Stimulated activated CD8-positive, alpha-beta memory T cell treated with anti-CD3 and anti-CD28 coated beads, Interleukin-7, amount 100 ng/mL, for 1 hour (primary cell): ENCODE results near the gene CCNE1.
"Not testable (repeated sequence)": the region's sequence is repeated elsewhere in the genome, so short reads cannot be mapped to it uniquely, and the experiment has no call there.

Experiments
- DNase-seq, 2 donors: peaks; one replicate each; pipeline ENCODE4 v3.0.0-alpha.2; 2020; ENCODE audit warnings: low read depth in 2 of 2

CCNE1 gene

DNA sequence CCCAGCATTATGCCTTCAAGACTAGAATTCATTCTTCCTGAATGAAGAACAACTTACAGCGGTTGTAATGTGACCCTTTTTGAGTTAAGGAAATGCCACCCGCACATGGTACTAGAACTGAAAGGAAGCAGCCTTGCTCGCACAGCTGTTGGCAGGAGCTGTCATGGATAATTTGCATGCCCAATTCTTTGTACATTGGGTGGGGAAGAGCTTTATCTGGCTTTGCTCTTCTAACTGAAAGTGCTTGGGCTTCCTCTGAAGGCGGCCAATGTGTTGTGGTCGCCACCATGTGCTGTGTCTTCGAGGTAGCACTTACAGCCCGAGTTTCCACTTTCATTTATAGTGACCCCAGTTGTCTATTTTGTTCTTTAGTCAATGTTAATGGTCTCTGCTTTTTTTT, 3.4 kb downstream of the CCNE1 start:
- no peak for DNase-seq

DNA sequence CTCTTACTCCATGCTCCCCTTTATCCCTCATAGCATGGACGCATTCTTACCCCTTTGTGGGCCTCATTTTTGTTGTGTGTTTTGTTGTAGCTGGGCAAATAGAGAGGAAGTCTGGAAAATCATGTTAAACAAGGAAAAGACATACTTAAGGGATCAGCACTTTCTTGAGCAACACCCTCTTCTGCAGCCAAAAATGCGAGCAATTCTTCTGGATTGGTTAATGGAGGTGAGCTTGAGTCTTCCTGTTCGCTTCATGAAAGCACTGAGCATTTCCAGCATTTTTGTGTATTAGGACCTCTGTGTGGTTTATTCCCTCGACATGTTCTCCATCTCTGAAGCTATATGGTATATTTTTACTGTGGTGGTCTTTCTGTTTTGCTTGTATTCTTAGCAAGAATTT, 5.5 kb downstream of the CCNE1 start:
- DNase-seq, result no peak

DNA sequence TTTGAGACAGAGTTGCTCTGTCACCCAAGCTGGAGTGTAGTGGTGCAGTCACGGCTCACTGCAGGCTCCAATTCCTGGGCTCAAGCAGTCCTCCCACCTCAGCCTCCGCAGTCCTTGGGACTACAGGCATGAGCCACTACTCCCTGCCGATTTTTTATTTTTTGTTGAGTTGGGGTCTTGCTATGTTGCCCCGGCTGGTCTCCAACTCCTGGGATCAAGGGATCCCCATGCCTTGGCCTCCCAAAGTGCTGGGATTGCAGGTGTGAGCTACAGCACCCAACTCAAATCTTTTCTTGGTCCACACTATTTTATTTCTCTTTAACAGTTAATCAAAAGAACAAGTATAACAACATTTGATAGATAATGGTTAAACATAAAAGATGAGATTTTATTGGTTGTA, 7.5 kb downstream of the CCNE1 start:
- DNase-seq, result no peak

DNA sequence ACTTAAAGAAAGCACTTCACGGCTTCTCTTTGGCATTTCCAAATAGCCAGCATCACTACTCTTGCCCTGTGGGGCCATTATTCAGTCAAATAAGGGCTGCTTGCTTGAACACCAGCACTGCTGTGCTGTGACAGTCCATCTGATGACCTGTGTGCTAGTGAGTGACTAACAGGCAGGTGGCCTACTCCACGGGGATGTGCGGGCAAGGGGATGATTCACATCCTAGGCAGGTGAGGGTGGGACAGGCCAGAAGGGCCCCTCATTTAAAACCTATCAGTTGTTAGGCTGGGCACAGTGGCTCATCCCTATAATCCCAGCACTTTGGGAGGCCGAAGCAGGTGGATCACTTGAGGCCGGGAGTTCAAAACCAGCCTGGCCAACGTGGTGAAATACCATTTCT, 8.2 kb downstream of the CCNE1 start:
- DNase-seq, result no peak

DNA sequence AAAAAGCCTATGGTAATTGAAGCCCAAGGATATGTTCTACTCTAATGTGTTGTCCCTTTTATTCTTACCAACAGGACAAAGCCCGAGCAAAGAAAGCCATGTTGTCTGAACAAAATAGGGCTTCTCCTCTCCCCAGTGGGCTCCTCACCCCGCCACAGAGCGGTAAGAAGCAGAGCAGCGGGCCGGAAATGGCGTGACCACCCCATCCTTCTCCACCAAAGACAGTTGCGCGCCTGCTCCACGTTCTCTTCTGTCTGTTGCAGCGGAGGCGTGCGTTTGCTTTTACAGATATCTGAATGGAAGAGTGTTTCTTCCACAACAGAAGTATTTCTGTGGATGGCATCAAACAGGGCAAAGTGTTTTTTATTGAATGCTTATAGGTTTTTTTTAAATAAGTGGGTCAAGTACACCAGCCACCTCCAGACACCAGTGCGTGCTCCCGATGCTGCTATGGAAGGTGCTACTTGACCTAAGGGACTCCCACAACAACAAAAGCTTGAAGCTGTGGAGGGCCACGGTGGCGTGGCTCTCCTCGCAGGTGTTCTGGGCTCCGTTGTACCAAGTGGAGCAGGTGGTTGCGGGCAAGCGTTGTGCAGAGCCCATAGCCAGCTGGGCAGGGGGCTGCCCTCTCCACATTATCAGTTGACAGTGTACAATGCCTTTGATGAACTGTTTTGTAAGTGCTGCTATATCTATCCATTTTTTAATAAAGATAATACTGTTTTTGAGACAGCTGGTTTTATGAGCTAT, 12.0 kb downstream of the CCNE1 start:
- DNase-seq, result no peak

DNA sequence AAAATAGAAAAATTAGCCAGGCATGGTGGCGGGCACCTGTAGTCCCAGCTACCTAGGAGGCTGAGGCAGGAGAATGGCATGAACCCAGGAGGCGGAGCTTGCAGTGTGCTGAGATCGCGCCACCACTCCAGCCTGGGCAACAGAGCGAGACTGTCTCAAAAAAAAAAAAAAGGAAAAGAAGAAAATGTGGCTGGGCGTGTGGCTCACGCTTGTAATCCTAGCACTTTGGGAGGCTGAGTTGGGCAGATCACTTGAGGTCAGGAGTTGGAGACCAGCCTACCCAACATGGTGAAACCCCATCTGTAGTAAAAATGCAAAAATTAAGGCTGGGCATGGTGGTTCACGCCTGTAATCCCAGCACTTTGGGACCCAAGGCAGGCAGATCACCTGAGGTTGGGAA, 13.5 kb downstream of the CCNE1 start:
- DNase-seq, result not testable (repeated sequence)

DNA sequence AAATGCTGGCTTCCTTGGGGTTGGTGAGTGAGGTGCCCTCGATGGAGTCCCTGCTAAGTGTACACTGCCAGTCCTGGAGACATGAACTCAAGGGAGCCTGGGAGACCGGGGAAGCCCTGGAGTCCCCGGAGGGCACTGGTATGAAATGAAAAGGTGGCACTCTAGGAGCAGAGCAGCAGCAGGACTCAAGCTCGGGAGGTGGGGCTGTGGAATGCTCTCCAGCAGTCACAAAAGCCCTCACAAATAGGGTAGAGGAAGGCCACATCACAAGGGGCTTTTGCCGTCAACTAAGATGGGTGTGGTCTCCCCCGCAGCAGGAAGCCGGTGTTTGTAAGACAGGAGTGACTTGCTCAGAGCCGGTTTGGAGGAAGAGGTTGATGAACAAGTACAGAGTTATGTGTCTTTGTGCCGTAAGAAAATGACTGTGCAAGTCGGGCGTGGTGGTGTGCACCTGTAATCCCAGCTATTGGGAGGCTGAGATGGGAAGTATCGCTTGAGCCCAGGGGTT, 19.3 kb downstream of the CCNE1 start:
- no peak for DNase-seq

DNA sequence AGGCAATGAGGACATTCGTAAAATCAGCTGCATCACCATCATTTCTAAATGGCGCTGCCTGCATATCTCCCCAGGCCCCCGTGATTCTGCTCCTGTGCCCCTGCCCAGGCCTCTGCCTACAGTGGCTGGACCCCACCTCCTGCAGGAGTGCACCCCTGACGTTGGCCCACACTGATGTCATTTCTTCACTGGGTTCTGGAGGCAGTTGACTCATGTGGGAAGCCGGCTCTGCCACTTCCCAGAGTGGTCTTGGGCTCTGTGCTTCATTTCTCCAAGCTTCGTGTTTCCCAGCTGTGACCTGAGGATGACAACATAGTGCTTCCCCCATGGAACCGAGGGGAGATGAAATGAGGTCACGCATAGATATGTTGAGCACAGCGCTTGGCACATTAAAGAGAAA, 19.9 kb downstream of the CCNE1 start:
- DNase-seq, result no peak

DNA sequence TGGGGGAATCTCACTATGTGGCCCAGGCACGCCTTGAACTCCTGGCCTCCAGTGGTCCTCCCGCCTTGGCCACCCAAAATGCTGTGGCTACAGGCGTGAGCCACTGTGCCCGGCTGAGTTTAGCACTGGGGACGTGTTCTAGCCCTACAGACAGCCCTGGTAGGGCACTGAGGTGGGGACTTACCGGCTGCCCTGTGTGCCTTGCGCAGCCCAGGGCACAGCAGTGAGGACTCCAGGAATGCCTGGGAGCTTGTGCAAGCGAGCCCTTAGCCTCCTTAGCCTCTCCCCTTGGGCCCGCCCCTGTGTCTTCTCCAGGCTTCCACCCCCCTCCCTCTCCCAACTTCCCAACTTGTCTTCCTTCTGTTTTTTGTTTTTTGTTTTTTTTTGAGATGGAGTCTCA, 21.0 kb downstream of the CCNE1 start:
- no peak for DNase-seq

DNA sequence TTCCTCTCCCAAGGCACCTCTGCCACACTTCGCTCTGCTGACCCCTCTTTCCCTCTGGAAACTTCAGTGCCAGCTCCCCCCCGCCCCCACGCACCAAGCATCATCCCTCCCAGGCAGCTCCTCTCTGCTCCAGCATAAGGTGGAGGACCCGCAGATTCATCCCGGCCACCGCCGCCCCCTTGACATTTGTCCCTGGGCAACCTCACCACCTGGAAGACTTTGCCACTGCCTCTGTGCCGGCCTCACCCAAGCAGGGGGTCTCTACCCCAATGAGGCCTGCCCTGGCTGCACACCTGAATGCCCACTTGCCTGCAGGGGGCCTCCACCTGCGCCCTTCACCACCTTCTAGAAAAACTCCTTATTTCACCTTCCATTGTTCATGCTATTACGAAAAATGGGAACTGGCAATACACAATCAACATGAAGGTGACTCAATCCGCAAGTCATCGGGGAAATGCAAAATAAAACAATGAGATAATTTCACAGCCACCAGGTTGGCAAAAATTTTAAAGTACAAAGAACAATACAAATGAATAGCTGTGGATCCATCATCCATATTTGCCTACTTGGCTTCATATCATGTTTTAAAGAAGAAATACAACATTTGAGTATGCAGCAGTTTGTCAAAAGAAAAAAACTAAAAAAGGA, 21.9 kb downstream of the CCNE1 start:
- no peak for DNase-seq

DNA sequence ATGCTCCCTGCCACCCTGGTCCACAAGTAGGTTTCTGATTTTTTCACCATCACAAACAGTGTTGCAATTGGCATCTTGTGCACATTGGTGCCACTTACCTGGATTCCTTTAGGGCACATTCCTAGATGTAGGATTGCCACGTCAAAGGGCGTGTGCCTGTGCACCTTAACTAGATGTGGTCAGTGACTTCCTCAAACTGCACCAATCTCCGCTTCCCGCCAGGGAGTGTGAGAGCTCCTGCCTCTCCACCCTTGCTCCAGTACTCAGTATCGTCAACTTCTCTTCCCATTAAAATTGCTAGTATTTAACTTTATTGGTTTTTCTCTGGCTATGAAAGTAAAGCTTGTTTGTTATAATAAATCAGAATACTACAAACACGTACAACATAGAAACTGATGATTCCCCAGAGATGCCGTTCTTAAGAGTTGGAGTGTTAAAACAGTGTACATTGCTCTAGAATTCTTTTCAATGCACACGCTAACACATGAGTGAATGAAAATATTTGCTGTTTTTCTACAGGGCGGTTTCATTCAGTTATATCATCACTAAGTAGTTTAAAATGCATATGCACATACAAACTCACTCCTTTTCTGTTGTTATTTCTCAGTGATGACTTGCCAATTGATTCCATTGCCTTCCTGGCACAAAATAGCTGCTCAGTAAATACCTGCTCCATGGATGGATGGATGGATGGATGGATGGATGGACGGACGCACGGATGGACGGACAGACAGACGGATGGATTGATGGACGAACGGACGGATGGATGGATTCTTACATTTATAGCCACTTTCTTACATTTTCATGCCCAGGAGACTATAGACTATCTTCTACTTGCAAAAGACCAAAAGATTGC, 23.4 kb downstream of the CCNE1 start:
- DNase-seq, result no peak

DNA sequence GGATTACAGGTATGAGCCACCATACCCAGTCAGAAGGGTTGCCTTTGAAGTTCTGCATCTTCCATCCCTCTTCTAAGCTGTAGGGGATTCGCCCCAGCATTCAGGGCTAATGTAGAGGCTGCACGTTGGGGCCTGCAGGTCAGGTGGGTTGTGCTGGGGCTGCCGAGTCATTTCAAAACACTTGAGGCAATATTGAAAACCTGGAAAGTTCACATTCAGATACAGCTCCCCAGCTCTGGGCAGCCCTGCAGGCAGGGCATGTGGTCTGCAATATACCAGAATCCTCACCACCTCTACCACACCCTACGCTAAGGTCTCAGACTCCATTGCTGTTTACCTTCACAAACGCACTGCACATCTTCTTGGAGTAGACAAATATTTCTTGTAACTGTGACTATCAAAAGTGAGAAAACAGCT, 24.6 kb downstream of the CCNE1 start:
- no peak for DNase-seq

DNA sequence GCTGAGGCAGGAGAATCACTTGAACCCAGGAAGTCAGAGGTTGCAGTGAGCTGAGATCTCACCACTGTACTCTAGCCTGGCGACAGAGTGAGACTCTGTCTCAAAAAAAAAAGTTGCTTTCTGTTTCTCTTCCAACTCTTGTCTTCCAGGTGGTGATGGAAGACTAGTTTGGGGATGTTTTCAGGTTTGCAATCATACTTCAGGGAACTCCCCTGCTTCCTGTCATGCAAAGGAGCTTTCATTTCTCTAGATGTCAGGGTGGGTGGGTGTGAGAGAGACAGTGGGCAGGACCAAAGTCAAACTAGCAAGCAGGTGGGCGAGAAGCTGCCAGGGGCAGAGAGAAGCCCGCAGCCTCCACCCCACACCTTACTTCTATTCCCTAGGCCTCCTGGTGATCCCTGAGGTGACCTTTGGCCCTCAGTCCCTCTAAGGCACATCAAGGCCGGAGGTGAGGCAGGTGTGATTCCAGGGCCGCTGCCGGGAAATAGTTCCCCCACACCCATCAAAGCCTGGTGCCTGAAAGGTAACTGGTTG, 25.7 kb downstream of the CCNE1 start:
- no peak for DNase-seq

DNA sequence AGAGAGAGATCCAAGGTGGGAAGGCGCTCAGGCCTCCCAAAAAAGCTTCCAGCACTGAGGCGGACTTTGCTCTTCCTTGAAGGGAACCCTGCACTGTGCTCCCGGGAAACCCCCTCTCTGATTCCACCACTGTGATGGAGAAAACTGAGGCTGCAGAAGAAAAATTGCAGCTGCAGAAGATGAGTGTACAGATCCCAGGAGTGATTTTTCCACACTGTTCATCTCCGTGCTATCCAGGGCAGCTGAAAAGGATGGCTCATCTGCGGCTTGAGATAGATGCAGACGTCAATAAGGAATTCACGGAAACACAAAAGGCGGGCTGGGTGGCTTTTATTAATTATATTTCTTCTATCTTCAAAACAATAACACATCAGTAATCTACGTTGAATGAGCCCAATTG, 26.2 kb downstream of the CCNE1 start:
- no peak for DNase-seq

DNA sequence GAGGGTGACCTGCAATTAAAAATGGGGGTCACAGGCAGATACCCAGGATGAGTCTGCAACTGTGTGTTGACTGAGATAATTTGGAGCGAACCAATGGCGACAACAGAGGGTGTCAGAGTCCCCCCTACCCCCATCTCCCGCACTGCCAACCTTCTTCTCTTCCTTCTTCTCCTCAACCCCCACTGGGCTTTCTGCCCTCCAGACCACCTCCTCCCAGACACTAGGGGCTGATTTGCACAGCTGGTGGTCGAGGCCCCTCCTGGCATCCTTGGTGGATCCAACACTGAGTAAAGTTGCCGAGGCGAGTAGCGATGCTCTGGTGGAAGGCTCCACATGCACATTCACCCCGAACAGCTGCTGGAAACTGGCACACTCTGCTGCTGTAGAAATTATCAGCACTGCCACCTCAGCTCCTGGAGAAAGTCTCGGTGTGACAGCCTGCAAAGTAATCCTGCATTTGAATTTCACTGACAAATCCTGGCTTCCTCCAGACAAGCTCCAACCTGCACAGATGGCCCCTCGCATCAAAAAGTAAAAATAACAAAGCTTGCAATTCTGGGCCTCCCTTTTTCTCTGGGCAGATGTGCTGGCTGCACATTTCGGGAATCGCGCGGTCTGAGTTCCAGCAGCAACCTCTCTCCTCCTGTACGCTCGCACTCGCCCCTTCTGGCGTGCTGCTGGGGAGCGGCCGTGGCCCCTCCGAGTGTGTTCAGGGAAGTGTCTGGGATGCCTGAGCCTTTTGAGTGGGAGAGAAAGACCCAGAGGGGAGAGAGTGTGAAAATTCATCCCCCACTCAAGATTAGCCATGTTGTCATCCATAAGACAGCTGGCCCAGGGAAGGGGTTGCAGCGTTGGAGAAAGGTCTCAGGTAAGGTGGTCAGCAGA, 28.5 kb downstream of the CCNE1 start:
- DNase-seq, result no peak

DNA sequence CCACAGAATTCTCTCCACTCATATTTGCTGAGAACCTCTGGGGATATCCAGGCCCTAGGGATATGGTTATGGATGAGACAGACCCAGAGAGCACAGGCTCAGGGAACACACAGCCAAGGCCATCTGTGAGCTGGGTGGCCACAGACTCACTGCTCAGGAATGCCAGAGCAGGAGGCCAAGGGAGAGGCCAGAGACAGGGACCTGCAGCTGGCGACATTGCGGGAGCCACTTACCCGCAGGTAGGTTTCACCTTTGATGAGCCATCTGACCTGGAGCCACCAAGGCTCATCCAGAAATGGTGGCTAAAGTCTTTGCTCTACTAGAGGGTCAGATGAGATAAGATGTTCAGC, 29.4 kb downstream of the CCNE1 start:
- no peak for DNase-seq

DNA sequence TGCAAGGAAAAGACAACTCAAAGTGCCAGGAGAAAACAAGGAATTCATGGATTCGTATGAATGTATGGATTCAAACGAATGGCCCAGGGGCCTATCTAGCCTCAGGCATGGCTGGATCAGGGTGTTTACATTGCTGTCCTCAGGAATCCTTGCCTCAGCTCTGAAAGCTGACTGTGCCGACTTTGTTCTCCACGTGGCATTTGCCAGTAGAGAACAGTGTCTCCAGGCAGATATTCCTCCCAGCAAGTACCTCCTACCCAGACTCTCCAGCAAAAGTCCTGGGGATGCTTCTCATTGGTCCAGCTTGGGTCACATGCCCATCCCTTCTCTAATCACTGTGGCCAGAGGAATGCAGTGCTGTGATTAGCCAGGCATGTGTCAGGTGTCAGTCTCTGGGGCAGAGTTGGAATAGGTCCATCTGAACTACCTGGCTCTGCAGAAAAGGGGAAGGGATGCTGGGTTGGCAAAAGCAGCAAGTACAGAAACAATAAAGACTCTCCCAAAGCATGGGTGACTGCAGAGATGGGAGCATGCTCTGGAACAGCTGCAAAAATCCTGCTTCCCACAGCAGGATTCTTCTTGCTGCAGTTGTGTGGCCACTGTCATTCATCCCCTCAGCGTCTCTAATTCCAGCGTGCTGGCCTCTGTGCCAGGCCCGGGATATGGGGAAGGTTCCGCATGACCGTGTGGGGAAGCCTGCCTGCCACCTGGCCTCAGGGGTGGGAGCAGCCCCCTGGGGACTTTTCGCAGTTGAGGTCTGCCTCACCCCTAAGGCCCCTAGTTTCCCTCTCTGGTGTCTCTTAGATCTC, 30.0 kb downstream of the CCNE1 start:
- DNase-seq, result no peak

DNA sequence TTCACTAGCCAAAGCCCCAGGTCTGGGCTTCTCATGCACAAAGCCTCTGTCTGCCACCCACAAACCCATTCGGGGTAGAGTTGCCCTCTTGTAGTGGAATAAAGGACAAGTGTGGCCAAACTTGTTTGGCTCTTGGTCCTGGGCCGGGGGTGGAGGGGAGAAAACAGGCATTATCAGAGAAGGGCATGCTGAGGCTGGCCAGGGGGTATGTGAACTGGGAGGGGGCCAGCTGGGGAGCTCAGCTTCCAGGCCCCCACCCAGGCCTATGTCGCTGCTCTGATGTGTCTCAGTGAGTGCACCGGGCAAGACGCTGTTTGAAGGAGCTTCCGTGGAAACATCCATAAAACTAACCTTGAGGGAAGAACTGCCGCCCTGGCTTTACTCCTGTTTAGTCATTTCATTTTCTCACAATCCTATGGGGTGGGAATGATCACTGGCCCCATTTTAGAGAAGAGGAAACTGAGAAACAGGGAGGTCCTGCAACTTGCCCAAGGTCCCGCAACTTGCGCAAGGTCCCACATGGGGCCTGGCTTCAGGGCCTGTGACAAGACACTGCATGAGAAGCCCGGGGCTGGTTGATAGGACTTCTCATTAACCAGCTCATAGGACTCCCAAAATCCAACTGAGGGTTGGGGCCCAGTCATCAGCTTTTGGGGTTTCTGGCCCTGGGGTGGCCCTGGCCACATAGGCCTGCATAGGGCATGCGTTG, 30.8 kb downstream of the CCNE1 start:
- no peak for DNase-seq

DNA sequence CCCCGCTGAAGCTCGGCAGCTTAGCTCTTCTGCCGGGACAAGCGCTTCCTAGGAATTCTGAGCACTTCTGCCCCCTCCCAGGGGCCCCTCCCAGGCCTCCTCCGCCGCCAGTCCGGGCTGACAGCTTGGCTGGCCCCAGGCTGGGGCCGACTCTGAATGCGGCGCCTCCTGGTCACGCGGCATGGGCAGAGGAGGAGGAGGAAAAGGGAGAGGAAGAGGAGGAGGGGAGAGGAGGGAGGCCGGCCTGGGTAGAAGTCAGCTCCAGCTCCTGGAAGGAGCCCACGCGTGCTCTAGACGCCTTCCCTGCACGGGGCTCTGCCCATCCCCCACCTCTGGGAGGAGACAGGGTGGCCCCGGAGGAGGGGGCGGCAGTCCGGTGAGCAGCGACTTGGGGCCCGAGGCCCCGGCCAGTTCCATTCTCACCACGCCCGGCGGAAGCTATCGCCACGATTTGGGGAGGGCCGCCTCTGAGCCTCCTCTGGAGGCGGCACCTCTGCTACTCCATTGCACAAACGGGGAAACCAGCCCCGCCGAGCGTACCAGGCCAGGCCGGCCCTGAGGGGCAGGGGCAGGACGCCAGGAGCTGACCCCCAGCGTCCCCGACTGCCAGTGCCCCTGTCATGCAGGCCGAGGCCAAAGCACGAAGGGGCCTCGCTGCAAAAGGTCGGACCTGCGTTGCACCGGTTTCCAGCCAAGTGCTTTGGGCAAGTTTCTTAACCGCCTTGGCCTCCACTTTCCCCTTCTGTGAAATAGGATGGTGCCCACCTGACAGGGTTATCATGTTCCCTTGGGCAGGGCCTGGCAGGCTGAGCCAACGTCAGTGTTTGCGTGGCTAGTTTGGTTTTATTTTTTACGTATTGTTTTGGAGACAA, 31.6 kb downstream of the CCNE1 start:
- DNase-seq, result no peak
